NCI-H774 (cell line): Measurements from ENCODE around the gene C19orf25.
"Not testable (repeated sequence)": the region's sequence is repeated elsewhere in the genome, so short reads cannot be mapped to it uniquely, and the experiment has no call there.

ENCODE experiments used
- DNase-seq: peaks from one replicate; lab custom pipeline; 2025; lab: John Stamatoyannopoulos, UW

C19orf25 gene

GRCh38 chr19:1449467-1450442 lies 29.3 kb downstream of the C19orf25 start, which contains the start of gene APC2:
Gene APC2, plus strand, starts transcription at chr19:1450121. Its CDS starts 2,881 bp downstream, at chr19:1453002.
- DNase-seq = peak; percentile 1

DNA sequence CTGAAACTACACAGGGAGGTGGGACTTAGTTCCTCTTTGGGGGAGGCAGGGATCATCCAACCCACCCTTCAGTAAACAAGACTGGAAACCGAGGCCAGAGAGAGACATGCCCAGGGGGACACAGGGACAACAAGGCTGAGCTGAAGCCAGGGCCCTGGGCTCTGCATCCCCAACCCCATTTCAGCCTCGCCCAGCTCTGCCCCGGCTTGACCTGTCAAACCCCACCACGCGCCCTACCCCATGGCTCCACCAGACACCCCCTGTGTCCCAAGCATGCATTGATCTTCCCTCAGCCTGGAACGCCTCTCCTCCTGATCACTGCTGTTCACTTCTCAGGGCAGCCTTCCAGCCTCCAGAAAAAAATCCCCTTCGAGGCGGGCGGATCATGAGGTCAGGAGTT lies 31.1 kb downstream of the C19orf25 start:
- no peak for DNase-seq

DNA sequence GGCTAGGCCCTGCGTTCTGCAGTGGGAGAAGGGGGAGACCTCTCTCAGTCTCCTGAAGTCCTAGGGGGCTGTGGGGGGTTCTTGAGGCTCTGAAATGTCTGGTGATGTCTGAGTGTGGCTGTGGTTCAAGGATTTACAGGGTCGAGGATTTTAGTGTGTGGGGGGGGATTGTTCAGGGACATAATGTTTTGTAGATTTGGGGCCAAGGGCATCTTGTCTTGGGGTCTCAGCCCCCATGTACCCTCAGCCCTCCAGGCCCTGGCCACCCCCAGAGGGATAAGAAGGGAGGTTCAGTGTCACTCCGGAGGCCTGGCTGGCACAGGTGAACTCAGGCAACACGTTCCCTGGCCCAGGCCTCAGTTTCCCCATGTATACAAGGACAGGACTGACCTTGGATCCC lies 31.5 kb downstream of the C19orf25 start:
- no peak for DNase-seq

DNA sequence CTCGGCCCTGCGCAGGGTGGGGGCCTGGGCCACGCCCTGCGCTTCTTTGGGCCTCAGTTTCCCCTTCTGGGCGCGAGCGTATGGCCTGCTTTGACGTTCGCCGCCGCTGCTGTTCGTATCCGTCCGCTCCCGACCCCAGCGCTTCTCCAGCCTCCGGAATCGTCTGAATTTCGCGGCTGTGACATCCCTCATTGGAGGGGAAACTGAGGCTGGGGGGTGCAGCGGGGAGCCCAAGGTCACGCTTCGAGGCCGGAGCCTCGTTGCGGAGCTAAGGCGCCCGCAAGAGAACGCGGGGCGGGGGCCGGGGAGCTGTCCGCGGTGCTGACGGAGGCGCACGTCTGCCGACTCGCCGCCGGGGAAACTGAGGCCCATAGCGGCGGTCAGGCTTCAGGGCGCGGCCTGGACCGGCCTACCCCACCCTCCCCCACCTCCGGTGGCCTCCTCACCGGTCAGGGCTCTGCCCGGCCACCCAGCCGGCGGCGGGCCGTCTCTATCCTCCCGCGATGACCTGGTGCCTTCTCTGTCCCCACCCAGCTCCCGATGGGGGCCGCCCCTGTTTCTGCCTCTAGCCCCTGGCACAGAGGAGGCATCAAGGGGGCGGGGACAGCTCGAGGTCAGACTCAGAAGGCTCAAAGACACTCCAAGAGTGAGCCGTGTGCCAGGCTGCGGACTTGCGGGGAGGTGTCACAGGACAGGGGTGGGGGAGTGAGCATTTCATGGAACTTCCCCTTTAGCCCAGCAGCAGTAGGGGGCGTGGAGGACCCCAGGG lies 32.1 kb downstream of the C19orf25 start:
- DNase-seq = no peak

DNA sequence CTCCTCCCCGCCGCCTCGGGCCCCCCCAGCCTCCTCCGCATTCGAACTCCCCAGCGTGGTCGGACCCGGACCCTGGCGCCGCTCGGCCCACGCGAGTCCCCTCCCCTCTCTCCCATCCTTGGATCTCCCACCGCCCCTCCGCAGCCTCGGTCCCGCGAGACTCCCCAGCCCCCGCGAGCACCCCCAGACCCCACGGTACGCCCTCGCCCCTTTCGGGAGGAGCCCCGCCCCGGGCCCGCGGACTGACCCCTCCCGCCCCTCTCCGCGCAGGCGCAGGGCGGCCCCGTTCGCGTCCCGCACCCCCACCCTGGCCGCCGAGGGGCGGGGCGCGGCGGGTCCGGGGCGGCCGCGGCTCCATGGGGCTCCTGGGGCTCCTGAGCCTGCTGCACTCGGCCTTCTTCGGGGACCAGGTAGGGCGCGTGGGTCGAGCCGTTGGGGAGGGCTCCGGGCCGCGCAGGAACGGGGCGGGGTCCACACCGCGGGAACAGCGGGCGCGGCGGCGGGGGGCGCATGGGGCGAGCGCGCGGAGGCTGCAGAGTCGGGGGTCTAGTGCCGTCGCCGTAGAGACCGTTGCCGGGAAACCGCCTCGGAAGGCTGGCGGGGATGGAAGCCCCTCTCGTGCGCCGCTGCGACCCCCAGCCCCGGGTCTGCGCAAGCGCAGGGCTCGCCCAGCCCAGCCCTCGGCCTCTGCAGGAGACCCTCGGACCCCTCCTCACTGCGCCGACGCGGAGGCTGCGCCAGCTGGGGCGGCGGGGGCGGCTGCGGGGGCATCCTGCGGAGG lies 32.9 kb downstream of the C19orf25 start:
- DNase-seq = peak; percentile 42

DNA sequence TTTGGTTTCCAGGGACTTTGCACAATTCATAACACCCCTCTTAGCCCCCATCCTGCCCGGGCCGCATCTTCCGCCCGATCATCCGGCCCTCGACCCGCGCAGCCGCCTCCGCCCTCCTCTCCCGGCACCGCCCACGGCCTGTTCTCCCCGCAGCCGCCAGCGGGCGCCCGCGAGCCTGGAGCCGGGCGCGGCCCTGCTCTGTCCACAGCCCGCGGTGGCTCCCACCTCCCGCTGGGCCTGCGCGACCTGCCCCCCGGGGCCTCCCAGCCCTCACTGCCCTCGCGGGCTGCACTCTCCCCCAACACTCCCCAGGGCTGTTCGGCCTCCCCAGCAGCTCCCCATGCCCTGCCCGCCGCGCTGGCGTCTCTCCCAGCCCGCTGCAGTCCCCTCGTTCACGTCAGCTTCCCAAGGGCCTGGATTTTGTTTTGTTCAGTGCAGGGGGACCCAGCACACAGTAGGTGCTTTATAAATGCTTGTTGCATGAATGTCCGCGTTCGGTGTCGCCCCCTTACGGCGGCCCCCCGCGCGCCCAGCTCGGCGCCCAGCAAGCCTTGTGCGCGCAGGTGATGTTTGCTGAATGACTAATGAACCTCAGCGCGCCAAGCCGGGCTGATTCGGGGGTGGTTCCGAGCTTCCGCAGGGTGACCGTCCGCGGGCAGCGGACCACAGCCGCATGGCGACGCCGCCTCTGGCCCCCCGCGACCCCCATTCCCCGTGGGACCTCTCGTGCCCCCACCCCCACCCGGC lies 33.7 kb downstream of the C19orf25 start:
- DNase-seq = peak; percentile 48

GRCh38 chr19:1441677-1442438 lies 37.2 kb downstream of the C19orf25 start:
- DNase-seq = no peak

GRCh38 chr19:1441022-1441426 lies 38.0 kb downstream of the C19orf25 start:
- DNase-seq = no peak

DNA sequence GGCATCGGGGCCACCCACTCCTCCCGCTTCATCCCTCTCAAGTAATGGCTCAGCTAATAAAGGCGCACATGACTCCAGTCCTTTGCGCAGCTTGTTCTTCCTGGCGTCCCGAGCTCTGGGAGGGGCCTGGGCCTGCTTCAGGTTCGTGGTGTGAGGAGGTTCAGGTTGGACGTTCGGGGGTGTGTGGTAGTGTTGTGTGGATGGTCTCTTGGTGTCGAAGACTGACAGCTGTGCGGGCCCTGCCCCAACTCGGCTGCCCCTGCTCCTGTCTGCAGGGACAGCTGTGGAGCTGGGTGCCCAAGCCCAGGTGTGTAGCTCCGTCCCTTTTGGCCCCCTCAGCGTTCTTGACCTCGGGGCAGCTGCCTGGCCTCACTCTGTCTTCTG lies 38.6 kb downstream of the C19orf25 start:
- no peak for DNase-seq

DNA sequence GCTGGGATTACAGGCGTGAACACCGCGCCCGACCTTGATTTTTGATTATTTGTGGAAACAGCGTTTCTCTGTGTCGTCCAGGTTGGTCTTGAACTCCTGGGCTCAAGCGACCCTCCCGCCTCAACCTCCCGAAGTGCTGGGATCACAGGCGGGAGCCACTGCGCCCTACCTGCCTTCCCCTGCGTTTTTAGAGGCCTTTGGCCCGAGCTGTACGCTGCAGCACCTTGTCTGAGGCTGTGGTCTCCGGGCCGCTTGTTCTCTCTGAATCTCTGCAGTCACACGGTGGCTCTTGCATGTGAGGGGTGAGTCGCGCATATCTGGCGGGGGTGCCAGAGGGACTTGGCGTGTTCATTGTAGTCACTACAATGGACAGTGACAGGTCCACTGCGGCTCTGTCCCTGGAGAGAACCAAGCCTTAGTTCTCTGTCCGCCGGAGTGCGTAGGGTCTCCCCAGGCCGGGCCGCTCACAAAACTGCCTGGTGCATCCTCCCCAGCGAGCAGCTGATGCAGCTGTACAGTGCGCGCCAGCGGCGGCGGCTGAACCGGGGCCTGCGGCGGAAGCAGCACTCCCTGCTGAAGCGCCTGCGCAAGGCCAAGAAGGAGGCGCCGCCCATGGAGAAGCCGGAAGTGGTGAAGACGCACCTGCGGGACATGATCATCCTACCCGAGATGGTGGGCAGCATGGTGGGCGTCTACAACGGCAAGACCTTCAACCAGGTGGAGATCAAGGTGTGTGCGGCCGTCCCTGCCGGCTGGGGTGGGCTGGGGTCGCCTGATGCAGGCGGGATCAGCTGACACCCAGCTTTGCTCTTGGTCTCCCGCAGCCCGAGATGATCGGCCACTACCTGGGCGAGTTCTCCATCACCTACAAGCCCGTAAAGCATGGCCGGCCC lies 39.2 kb downstream of the C19orf25 start:
- DNase-seq = not testable (repeated sequence)

GRCh38 chr19:1438933-1439354 lies 40.1 kb downstream of the C19orf25 start:
- DNase-seq = no peak

DNA sequence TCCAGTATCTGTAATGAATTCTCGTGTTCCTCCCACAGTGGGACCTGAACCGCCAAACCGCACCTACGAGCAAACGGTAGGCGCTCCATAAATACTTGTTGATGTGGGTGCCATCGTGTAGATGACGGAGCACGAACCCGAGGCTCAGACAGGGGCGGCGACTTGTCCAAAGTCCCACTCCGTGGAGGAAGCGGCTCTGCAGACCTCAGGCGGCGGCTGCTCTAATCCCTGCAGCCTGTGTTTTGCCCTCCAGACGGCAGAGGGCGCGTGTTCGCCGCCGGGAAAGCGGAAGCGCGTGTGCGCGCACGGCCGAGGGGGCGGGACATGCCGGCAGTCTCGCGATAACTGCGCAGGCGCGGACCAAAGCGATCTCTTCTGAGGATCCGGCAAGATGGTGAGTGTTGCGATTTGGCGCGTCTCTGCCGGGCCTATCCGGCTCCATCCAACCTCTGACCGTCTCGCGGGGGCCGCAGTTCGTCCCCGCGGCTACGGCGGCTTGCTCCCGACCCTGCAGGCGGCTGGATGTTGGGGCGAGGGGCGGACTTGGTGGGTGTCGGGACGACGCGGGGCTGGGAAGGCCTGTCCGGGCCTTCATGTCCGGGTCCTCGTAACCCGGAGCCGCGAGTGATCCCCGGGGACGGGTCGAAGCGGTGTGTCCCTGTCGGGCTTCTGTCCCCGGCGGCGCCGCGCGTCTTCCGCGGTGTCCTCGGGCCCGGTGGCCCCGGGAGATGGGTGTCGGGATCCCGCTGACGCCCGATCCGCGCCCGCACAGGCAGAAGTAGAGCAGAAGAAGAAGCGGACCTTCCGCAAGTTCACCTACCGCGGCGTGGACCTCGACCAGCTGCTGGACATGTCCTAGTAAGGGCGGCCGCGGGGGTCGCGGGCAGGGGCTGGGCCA lies 40.7 kb downstream of the C19orf25 start, which contains the start of gene RPS15:
TSS of gene RPS15 (plus strand) at position 362 of the 898 bp plus-strand sequence. CDS start at position 392, 30 bp downstream.
- peak; percentile 93 for DNase-seq

DNA sequence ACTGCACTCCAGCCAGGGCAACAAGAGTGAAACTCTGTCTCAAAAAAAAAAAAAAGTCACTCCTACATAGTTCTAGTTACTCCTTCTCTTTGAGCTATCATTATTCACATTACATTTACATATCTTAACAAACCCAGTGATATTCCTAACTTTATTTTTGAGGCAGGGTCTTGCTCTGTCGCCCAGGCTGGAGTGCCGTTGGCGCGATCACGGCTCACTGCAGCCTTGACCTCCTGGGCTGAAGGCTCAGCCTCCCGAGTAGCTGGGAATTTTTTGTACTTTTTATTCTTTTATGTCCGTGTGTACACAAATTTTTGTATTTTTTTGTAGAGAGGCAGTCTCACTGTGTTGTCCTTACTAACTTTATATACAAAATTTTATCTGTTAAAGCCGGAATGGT lies 41.4 kb downstream of the C19orf25 start:
- no peak for DNase-seq

- no peak for DNase-seq
These were observed 43.5 kb downstream of the C19orf25 start for GRCh38 chr19:1435378-1435989.

GRCh38 chr19:1434577-1435060 lies 44.4 kb downstream of the C19orf25 start:
- DNase-seq = no peak

GRCh38 chr19:1434040-1434366 lies 45.0 kb downstream of the C19orf25 start:
- DNase-seq = no peak

DNA sequence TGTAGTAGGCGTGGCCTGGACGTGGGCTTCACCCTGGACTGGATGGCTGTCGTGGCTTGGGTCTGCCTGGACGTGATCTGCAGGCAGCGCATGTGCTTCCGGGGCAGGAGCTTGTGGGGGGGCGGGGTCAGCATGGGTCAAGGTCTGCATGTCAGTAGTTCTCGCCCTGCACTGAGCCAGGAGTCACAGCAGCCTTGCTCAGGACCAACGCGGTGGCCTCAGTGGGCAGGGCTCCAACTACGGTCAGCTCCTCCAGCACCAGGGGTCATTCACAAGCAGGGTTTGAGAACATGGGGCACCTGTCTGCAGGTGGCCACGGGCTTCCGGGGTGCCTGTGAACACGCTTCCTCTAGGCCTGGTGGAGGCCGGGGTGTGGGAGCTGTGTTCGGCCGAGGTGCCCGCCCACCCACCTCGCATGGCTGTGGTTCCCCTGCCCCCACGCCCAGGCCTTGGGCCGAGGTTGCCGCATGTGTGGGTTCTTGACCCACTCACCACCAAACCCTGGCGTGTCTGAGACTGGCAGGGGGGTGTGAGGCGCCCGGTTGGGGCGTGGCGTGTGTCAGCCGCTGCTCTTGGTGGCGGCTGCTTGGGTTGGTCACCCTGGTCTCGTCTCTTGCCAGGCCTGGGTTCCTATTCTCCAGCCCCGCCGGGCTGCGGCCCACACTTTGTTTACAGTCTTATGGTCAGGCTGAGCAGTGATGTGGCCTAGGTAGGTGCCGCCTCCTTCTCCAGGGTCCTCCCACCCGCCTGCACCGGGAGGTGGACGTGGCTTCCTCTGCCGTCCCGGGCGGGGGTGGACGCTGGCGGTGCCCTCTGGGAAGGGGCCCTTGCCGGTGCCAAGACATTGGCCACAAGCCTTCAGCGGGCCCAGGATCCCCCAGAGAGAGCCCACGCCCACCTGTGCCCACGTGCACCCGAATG lies 45.6 kb downstream of the C19orf25 start:
- DNase-seq = no peak
